Gastrocnemius medialis (tissue), 4 donors: ENCODE results near the gene SLC30A5. TPM values are rescaled to one million over a fixed set of nuclear protein-coding genes. Genes with fewer than 3 reads are reported as not detected.
A peak's percentile ranks its signal among the peaks of the same experiment; 100 is the strongest.

Experiments
- ATAC-seq, 2 donors: fragments of 150-250 bp; one replicate each; pipeline ENCODE4 v1.9.1; 2016
- DNase-seq, 2 donors: peaks; one replicate each; pipeline ENCODE4 v3.0.0-alpha.2; 2019
- H3K27ac ChIP-seq, 4 donors: fragments of 200-600 bp; sonication (generic); 1 replicate in 1 of 4; 2 replicates in 3 of 4; pipeline ENCODE4 v1.5.1; 2016 to 2018; ENCODE audit warnings: mild to moderate bottlenecking in 2 of 4, moderate library complexity in 1 of 4
- H3K27me3 ChIP-seq, 3 donors: fragments of 200-600 bp; sonication (generic) in 2 of 3; 1 replicate in 1 of 3; 2 replicates in 2 of 3; pipeline versions ENCODE4 v1.5.1 to v1.6.0; 2016 to 2019; ENCODE audit warnings: mild to moderate bottlenecking in 1 of 3, moderate library complexity in 1 of 3
- H3K36me3 ChIP-seq, 2 donors: fragments of 200-600 bp; sonication (generic) in 1 of 2; one replicate each; pipeline ENCODE4 v1.5.1; 2017 to 2018
- H3K4me1 ChIP-seq, 2 donors: fragments of 200-600 bp; sonication (generic) in 1 of 2; one replicate each; pipeline ENCODE4 v1.5.1; 2016 to 2017; ENCODE audit warnings: mild to moderate bottlenecking in 2 of 2
- H3K4me3 ChIP-seq, 4 donors: fragments of 200-600 bp; sonication (generic) in 3 of 4; 1 replicate in 1 of 4; 2 replicates in 3 of 4; pipeline ENCODE4 v1.5.1; 2016 to 2019; ENCODE audit warnings: mild to moderate bottlenecking in 2 of 4
- H3K9me3 ChIP-seq, 3 donors: fragments of 200-600 bp; sonication (generic) in 2 of 3; 1 replicate in 1 of 3; 2 replicates in 2 of 3; pipeline ENCODE4 v1.5.1; 2016 to 2019
- CTCF ChIP-seq, 5 experiments: fragments of 450-650 bp in 3 of 5; fragments of 200-600 bp in 2 of 5; sonication (generic) in 2 of 5; IDR thresholded peaks in 4 of 5; conservative IDR thresholded peaks in 1 of 5; 1 replicate in 4 of 5; 2 replicates in 1 of 5; pipeline ENCODE4 v1.5.1; 2016 to 2019; ENCODE audit warnings: antibody characterized with exemption in 5 of 5, mild to moderate bottlenecking in 3 of 5, moderate library complexity in 3 of 5
- POLR2A ChIP-seq, 2 donors: fragments of 450-650 bp; IDR thresholded peaks; one replicate each; pipeline ENCODE4 v1.6.1; 2017; ENCODE audit warnings: antibody characterized with exemption in 2 of 2, mild to moderate bottlenecking in 2 of 2, moderate library complexity in 2 of 2
- in situ Hi-C, 4 donors: fragments of 200-750 bp; cut with MboI; loops; one replicate each; pipeline versions ENCODE4 v1.15.0 to v1.8.0; 2017; ENCODE audit warnings: low sequenced_read_pairs in 4 of 4
- intact Hi-C: fragments of 100-400 bp; cut with DNase I; formaldehyde crosslinking; loops from one replicate; pipeline ENCODE4 v1.15.1; 2023; ENCODE audit warnings: low total_unique reads
- total RNA-seq, 4 donors: library from RNA; depleted of rRNA; stranded (reverse); fragments of >200 nt; gene quantifications; one replicate each; pipeline versions ENCODE4 v1.1.0 to v1.2.3, GENCODE V29; 2016

SLC30A5 gene
- total RNA-seq, 4 donors from 2014 or later: 14.6 to 35.3 (median 24.5) TPM

GRCh38 chr5:69090158-69090557, 3.7 kb upstream of the SLC30A5 start:
- Histone ChIP-seq H3K27me3 (no peaks in the 10 kb centered on the region), H3K4me1 (peaks cover 5 to 6% of the 10 kb centered on the region in 2 donors), H3K27ac (no peak overlapping the region), H3K4me3 (no peak overlapping the region), H3K9me3 (no peaks in the 10 kb centered on the region), H3K36me3 (no peaks in the 10 kb centered on the region)
- no peak for ATAC-seq
- intact Hi-C loops: loop anchor here (5.0 to 10.0 kb wide), 2 partner anchors 142 to 1835 kb away; partner anchors contain the start of gene CDK7
- in situ Hi-C loops: loop anchor here (10.0 to 25.0 kb wide), 5 partner anchors 75 to 285 kb away; partner anchors contain the start of genes AK6 (in 2 of the 4), CCNB1 (in 2 of the 4), RAD17 (in 2 of the 4) and TAF9 (in 2 of the 4)
- DNase-seq: no peak
- TF ChIP-seq CTCF (IDR thresholded peaks at IDR 0.05 in 4 of 5, conservative IDR thresholded peaks at IDR 0.05 in 1 of 5) (no peak), POLR2A (IDR thresholded peaks at IDR 0.05) (no peak)

GRCh38 chr5:69091771-69092170, 2.0 kb upstream of the SLC30A5 start:
- TF ChIP-seq POLR2A (IDR thresholded peaks at IDR 0.05): no peak
- no peak for TF ChIP-seq CTCF (IDR thresholded peaks at IDR 0.05 in 4 of 5, conservative IDR thresholded peaks at IDR 0.05 in 1 of 5)
- ATAC-seq (no peak), DNase-seq (no peak)
- H3K27me3 ChIP-seq: no peaks in the 10 kb centered on the region
- in situ Hi-C loops (loop anchor here (10.0 to 25.0 kb wide), 5 partner anchors 73 to 283 kb away; partner anchors contain the start of genes AK6 (in 2 of the 4), CCNB1 (in 2 of the 4), RAD17 (in 2 of the 4) and TAF9 (in 2 of the 4)), intact Hi-C loops (loop anchor here (2.0 to 10.0 kb wide), 3 partner anchors 125 to 1837 kb away; partner anchors contain the start of gene CDK7)
- H3K4me1 ChIP-seq: peaks cover 15 to 16% of the 10 kb centered on the region in 2 donors
- H3K36me3 ChIP-seq: no peaks in the 10 kb centered on the region
- H3K27ac ChIP-seq: no peak overlapping the region
- no peak overlapping the region for H3K4me3 ChIP-seq
- H3K9me3 ChIP-seq: no peaks in the 10 kb centered on the region

- peak overlapping the region in 1 of 4 donors; percentile 63 for H3K27ac ChIP-seq
Observed at GRCh38 chr5:69092969-69093368, 845 bp upstream of the SLC30A5 start.

GRCh38 chr5:69099302-69099701, 5.5 kb downstream of the SLC30A5 start:
- in situ Hi-C loops: loop anchor here (10.0 to 25.0 kb wide), 5 partner anchors 65 to 275 kb away; partner anchors contain the start of genes AK6 (in 2 of the 4), CCNB1 (in 2 of the 4), RAD17 (in 2 of the 4) and TAF9 (in 2 of the 4)
- peak overlapping the region in 1 of 4 donors; percentile 49 for H3K27ac ChIP-seq
- intact Hi-C loops: loop anchor here (10.0 kb wide), 1 partner anchor 1845 kb away; no protein-coding TSS in a partner anchor
- H3K36me3 ChIP-seq: peaks cover 0 to 13% of the 10 kb centered on the region in 2 donors
- no peaks in the 10 kb centered on the region for H3K9me3 ChIP-seq
- DNase-seq (no peak), ATAC-seq (no peak)
- no peaks in the 10 kb centered on the region for H3K27me3 ChIP-seq
- no peak overlapping the region for H3K4me3 ChIP-seq
- H3K4me1 ChIP-seq: peaks cover 18 to 24% of the 10 kb centered on the region in 2 donors
- TF ChIP-seq POLR2A (IDR thresholded peaks at IDR 0.05) (no peak), CTCF (IDR thresholded peaks at IDR 0.05 in 4 of 5, conservative IDR thresholded peaks at IDR 0.05 in 1 of 5) (no peak)

More at GRCh38 chr5:69092969-69093368, 845 bp upstream of the SLC30A5 start:
- TF ChIP-seq POLR2A (IDR thresholded peaks at IDR 0.05) (no peak), CTCF (IDR thresholded peaks at IDR 0.05 in 4 of 5, conservative IDR thresholded peaks at IDR 0.05 in 1 of 5) (no peak)
- Histone ChIP-seq H3K9me3 (no peaks in the 10 kb centered on the region), H3K4me1 (peaks cover 15 to 16% of the 10 kb centered on the region in 2 donors), H3K4me3 (no peak overlapping the region), H3K36me3 (no peaks in the 10 kb centered on the region), H3K27me3 (no peaks in the 10 kb centered on the region)
- no peak for ATAC-seq
- no peak for DNase-seq
- in situ Hi-C loops (loop anchor here (10.0 to 25.0 kb wide), 5 partner anchors 72 to 282 kb away; partner anchors contain the start of genes AK6 (in 2 of the 4), CCNB1 (in 2 of the 4), RAD17 (in 2 of the 4) and TAF9 (in 2 of the 4)), intact Hi-C loops (loop anchor here (1.0 to 10.0 kb wide), 5 partner anchors 124 to 1838 kb away; partner anchors contain the start of genes AK6, CCDC125, CDK7 and RAD17)
